ENCODE data around the gene CERKL.

The CERKL gene

GRCh38 chr2:181690860-181691259, 34.0 kb upstream of the CERKL start:
- no peaks in the 10 kb centered on the region for H3K79me2 ChIP-seq (ENCODE audit: control insufficient read depth, low read length)
- H3K27ac ChIP-seq (ENCODE audit: low read depth, low read length), result no peak overlapping the region
- H4K20me1 ChIP-seq (ENCODE audit: control insufficient read depth, insufficient read depth, low read depth, low read length), result no peaks in the 10 kb centered on the region
- no peak overlapping the region for H3K4me3 ChIP-seq (ENCODE audit: low read length)
- peaks cover 4% of the 10 kb centered on the region for H3F3A ChIP-seq (ENCODE audit: control insufficient read depth, insufficient read depth)
- no peaks in the 10 kb centered on the region for H3K9me3 ChIP-seq (ENCODE audit: control insufficient read depth, insufficient read depth, low read length)
- no peaks in the 10 kb centered on the region for H3K27me3 ChIP-seq (ENCODE audit: control insufficient read depth, low read length)
- H3K4me1 ChIP-seq (ENCODE audit: control insufficient read depth, low read length), result peaks cover 23% of the 10 kb centered on the region
- no peak for TF ChIP-seq CTCF (IDR thresholded peaks at IDR 0.05; ENCODE audit: low read depth, low read length, poor library complexity, severe bottlenecking)
- no peak for TF ChIP-seq EZH2phosphoT487 (IDR thresholded peaks at IDR 0.05; ENCODE audit: borderline replicate concordance, low read length)
- no peak overlapping the region for H3K4me2 ChIP-seq (ENCODE audit: low read length)
- H3K9me2 ChIP-seq (replicated peaks; ENCODE audit: control insufficient read depth, low read length), result no peaks in the 10 kb centered on the region
- H3K36me3 ChIP-seq (ENCODE audit: control insufficient read depth, low read length), result no peaks in the 10 kb centered on the region

GRCh38 chr2:181686576-181687185, 29.8 kb upstream of the CERKL start:
- peaks cover 13% of the 10 kb centered on the region for H3K9me3 ChIP-seq (ENCODE audit: control insufficient read depth, insufficient read depth, low read length)

GRCh38 chr2:181685150-181685688, 28.3 kb upstream of the CERKL start:
- Histone ChIP-seq H4K20me1 (ENCODE audit: control insufficient read depth, insufficient read depth, low read depth, low read length) (no peaks in the 10 kb centered on the region), H3K27ac (ENCODE audit: low read depth, low read length) (peak overlapping the region; percentile 31; the same call in 1 of the 2 replicates), H3K79me2 (ENCODE audit: control insufficient read depth, low read length) (no peaks in the 10 kb centered on the region), H3K4me2 (ENCODE audit: low read length) (0 out of 2 replicates have a peak overlapping the region, but pooled peaks have one; percentile 59), H3K27me3 (ENCODE audit: control insufficient read depth, low read length) (peaks cover 5% of the 10 kb centered on the region; the same call in 1 of the 2 replicates), H3K36me3 (ENCODE audit: control insufficient read depth, low read length) (no peaks in the 10 kb centered on the region), H3F3A (ENCODE audit: control insufficient read depth, insufficient read depth) (peaks cover 8% of the 10 kb centered on the region), H3K9me2 (replicated peaks; ENCODE audit: control insufficient read depth, low read length) (no peaks in the 10 kb centered on the region), H3K9me3 (ENCODE audit: control insufficient read depth, insufficient read depth, low read length) (peaks cover 23% of the 10 kb centered on the region), H3K4me1 (ENCODE audit: control insufficient read depth, low read length) (peaks cover 29% of the 10 kb centered on the region), H3K4me3 (ENCODE audit: low read length) (no peak overlapping the region)
- TF ChIP-seq EZH2phosphoT487 (IDR thresholded peaks at IDR 0.05; ENCODE audit: borderline replicate concordance, low read length) (no peak), CTCF (IDR thresholded peaks at IDR 0.05; ENCODE audit: low read depth, low read length, poor library complexity, severe bottlenecking) (no peak)

More at GRCh38 chr2:181686576-181687185, 29.8 kb upstream of the CERKL start:
- peaks cover 8% of the 10 kb centered on the region for H3F3A ChIP-seq (ENCODE audit: control insufficient read depth, insufficient read depth)
- H3K4me3 ChIP-seq (ENCODE audit: low read length), result peak overlapping the region; percentile 43
- no peaks in the 10 kb centered on the region for H3K9me2 ChIP-seq (replicated peaks; ENCODE audit: control insufficient read depth, low read length)
- no peaks in the 10 kb centered on the region for H3K36me3 ChIP-seq (ENCODE audit: control insufficient read depth, low read length)
- no peaks in the 10 kb centered on the region for H3K79me2 ChIP-seq (ENCODE audit: control insufficient read depth, low read length)
- no peaks in the 10 kb centered on the region for H3K27me3 ChIP-seq (ENCODE audit: control insufficient read depth, low read length)
- H4K20me1 ChIP-seq (ENCODE audit: control insufficient read depth, insufficient read depth, low read depth, low read length), result no peaks in the 10 kb centered on the region
- H3K4me2 ChIP-seq (ENCODE audit: low read length), result peak overlapping the region; percentile 59
- H3K4me1 ChIP-seq (ENCODE audit: control insufficient read depth, low read length), result peaks cover 35% of the 10 kb centered on the region
- peak overlapping the region; percentile 32 for H3K27ac ChIP-seq (ENCODE audit: low read depth, low read length)
- TF ChIP-seq EZH2phosphoT487 (IDR thresholded peaks at IDR 0.05; ENCODE audit: borderline replicate concordance, low read length), result no peak
- TF ChIP-seq CTCF (IDR thresholded peaks at IDR 0.05; ENCODE audit: low read depth, low read length, poor library complexity, severe bottlenecking), result no peak
